H1 (cell line): ENCODE data around the gene APOBEC2. TPM values are rescaled to one million over a fixed set of nuclear protein-coding genes. Genes with fewer than 3 reads are reported as not detected.

Experiments
- CTCF ChIA-PET: fragments of 300-600 bp; sonication (Branson Sonifier 250); formaldehyde crosslinking; loops from one replicate; lab custom pipeline; 2021; ENCODE audit not compliant: partially characterized antibody; lab: Charles Lee
- POLR2A ChIA-PET: fragments of 300-600 bp; sonication (Branson Sonifier 250); formaldehyde crosslinking; loops from one replicate; lab custom pipeline; 2021; ENCODE audit warnings: inconsistent platforms; ENCODE audit not compliant: partially characterized antibody; lab: Charles Lee
- DNase-seq, 2 experiments: peaks; one replicate each; pipeline versions ENCODE4 v3.0.0 to v3.0.0-alpha.2; 2010 to 2022; ENCODE audit warnings: low spot score in 2 of 2, low read depth in 1 of 2, mixed read lengths in 1 of 2
- FAIRE-seq: peaks from 2 replicates; lab custom pipeline; 2011; peaks lifted over from hg19 to GRCh38; lab: Jason Lieb, UNC
- H2AFZ ChIP-seq: 2 replicates; pipeline ENCODE4 v1.8.1; 2012; ENCODE audit warnings: low read length, inconsistent platforms
- H2AK5ac ChIP-seq: 2 replicates; pipeline ENCODE4 v1.6.1; 2013; ENCODE audit warnings: low read depth, low read length
- H2BK120ac ChIP-seq: replicated peaks from 2 replicates; pipeline ENCODE3; 2013; ENCODE audit warnings: low read depth, low read length, inconsistent platforms
- H2BK12ac ChIP-seq: 2 replicates; pipeline ENCODE4 v1.6.1; 2013; ENCODE audit warnings: low read depth, low read length
- H2BK15ac ChIP-seq: 2 replicates; pipeline ENCODE4 v1.6.1; 2013; ENCODE audit warnings: low read length
- H2BK20ac ChIP-seq: 2 replicates; pipeline ENCODE4 v1.6.1; 2013; ENCODE audit warnings: low read length
- H2BK5ac ChIP-seq: 2 replicates; pipeline ENCODE4 v1.6.1; 2013; ENCODE audit warnings: low read depth, low read length
- H3K14ac ChIP-seq: 2 replicates; pipeline ENCODE4 v1.6.1; 2013; ENCODE audit warnings: inconsistent platforms; ENCODE audit not compliant: insufficient read length
- H3K18ac ChIP-seq: 2 replicates; pipeline ENCODE4 v1.6.1; 2013; ENCODE audit warnings: low read length; ENCODE audit errors: extremely low read depth
- H3K23ac ChIP-seq: 2 replicates; pipeline ENCODE4 v1.6.1; 2013; ENCODE audit warnings: inconsistent platforms; ENCODE audit not compliant: insufficient read length
- H3K23me2 ChIP-seq: 2 replicates; pipeline ENCODE4 v1.6.1; 2013; ENCODE audit warnings: low read depth, low read length
- H3K27ac ChIP-seq: 2 replicates; pipeline ENCODE4 v1.6.1; 2011; ENCODE audit warnings: low read depth, low read length, inconsistent platforms
- H3K27me3 ChIP-seq, 4 experiments: replicated peaks in 1 of 4; 1 replicate in 1 of 4; 2 replicates in 3 of 4; pipeline versions ENCODE4 v1.6.1 to v1.8.1; 2011 to 2013; ENCODE audit warnings: low read length in 3 of 4, mild to moderate bottlenecking in 3 of 4, inconsistent platforms in 2 of 4, mixed read lengths in 2 of 4, moderate library complexity in 1 of 4; ENCODE audit not compliant: control insufficient read depth in 3 of 4, insufficient read depth in 3 of 4; ENCODE audit errors: extremely low read depth in 1 of 4
- H3K36me3 ChIP-seq, 4 experiments: 2 replicates each; pipeline versions ENCODE4 v1.6.1 to v1.8.1; 2011 to 2013; ENCODE audit warnings: mild to moderate bottlenecking in 4 of 4, low read length in 3 of 4, moderate library complexity in 2 of 4, control low read depth in 1 of 4, inconsistent platforms in 1 of 4; ENCODE audit not compliant: insufficient read depth in 4 of 4, control insufficient read depth in 2 of 4
- H3K4ac ChIP-seq: replicated peaks from 2 replicates; pipeline ENCODE3; 2013; ENCODE audit warnings: low read length, low read depth, mixed read lengths, inconsistent platforms; ENCODE audit not compliant: insufficient read length
- H3K4me1 ChIP-seq, 4 experiments: replicated peaks in 1 of 4; 1 replicate in 1 of 4; 2 replicates in 3 of 4; pipeline versions ENCODE4 v1.6.1 to v1.8.1; 2011 to 2013; ENCODE audit warnings: low read length in 3 of 4, inconsistent platforms in 2 of 4, mixed read lengths in 1 of 4; ENCODE audit not compliant: insufficient read depth in 4 of 4, control insufficient read depth in 3 of 4
- H3K4me2 ChIP-seq, 2 experiments: 2 replicates each; pipeline versions ENCODE4 v1.6.1 to v1.8.1; 2011 to 2013; ENCODE audit warnings: low read depth in 2 of 2, low read length in 2 of 2, control low read depth in 1 of 2, inconsistent platforms in 1 of 2, mild to moderate bottlenecking in 1 of 2; ENCODE audit not compliant: insufficient read depth in 1 of 2
- H3K4me3 ChIP-seq, 4 experiments: fragments of 200-600, 300-600 bp in 1 of 4; sonication (generic), shearing (Covaris generic), sonication (Bioruptor Twin) in 1 of 4; 2 replicates each; pipeline versions ENCODE4 v1.5.1 to v1.8.1; 2011 to 2016; ENCODE audit warnings: low read length in 4 of 4, low read depth in 3 of 4, control low read depth in 2 of 4, inconsistent platforms in 2 of 4, mild to moderate bottlenecking in 2 of 4, mixed read lengths in 1 of 4, moderate library complexity in 1 of 4; ENCODE audit not compliant: insufficient read depth in 2 of 4; ENCODE audit errors: extremely low read depth in 1 of 4
- H3K56ac ChIP-seq: replicated peaks from 2 replicates; pipeline ENCODE3; 2013; ENCODE audit warnings: low read depth, mild to moderate bottlenecking, mixed read lengths, low read length, inconsistent platforms; ENCODE audit not compliant: insufficient read length
- H3K79me1 ChIP-seq: 2 replicates; pipeline ENCODE4 v1.6.1; 2013; ENCODE audit warnings: low read depth, low read length, control low read depth
- H3K79me2 ChIP-seq, 2 experiments: 2 replicates each; pipeline versions ENCODE4 v1.6.1 to v1.8.1; 2012 to 2013; ENCODE audit warnings: low read length in 2 of 2, mild to moderate bottlenecking in 2 of 2, inconsistent platforms in 1 of 2; ENCODE audit not compliant: insufficient read depth in 2 of 2, control insufficient read depth in 1 of 2
- H3K9ac ChIP-seq, 4 experiments: replicated peaks in 1 of 4; 1 replicate in 1 of 4; 2 replicates in 3 of 4; pipeline versions ENCODE4 v1.6.1 to v1.8.1; 2011 to 2013; ENCODE audit warnings: low read depth in 3 of 4, low read length in 3 of 4, control low read depth in 2 of 4, mild to moderate bottlenecking in 2 of 4, moderate library complexity in 2 of 4, inconsistent platforms in 1 of 4; ENCODE audit errors: extremely low read depth in 1 of 4
- H3K9me3 ChIP-seq, 2 experiments: 2 replicates each; pipeline versions ENCODE4 v1.6.1 to v1.8.1; 2012 to 2013; ENCODE audit warnings: mild to moderate bottlenecking in 2 of 2, moderate library complexity in 2 of 2, control low read depth in 1 of 2, inconsistent platforms in 1 of 2, low read depth in 1 of 2, low read length in 1 of 2, mixed read lengths in 1 of 2; ENCODE audit not compliant: insufficient read depth in 2 of 2
- H4K20me1 ChIP-seq, 2 experiments: replicated peaks in 1 of 2; 2 replicates each; pipeline versions ENCODE3 to v1.8.1; 2011 to 2013; ENCODE audit warnings: inconsistent platforms in 2 of 2, low read length in 2 of 2, mild to moderate bottlenecking in 1 of 2; ENCODE audit not compliant: insufficient read depth in 2 of 2, control insufficient read depth in 1 of 2
- H4K5ac ChIP-seq: 2 replicates; pipeline ENCODE4 v1.6.1; 2013; ENCODE audit warnings: low read length, low read depth, mixed read lengths, inconsistent platforms; ENCODE audit not compliant: insufficient read length
- H4K8ac ChIP-seq: 2 replicates; pipeline ENCODE4 v1.8.0; 2013; ENCODE audit warnings: mild to moderate bottlenecking, moderate library complexity, low read length, inconsistent platforms; ENCODE audit not compliant: insufficient read depth; ENCODE audit errors: extremely low read depth
- H4K91ac ChIP-seq: replicated peaks from 2 replicates; pipeline ENCODE3; 2013; ENCODE audit warnings: low read length, mixed read lengths, inconsistent platforms; ENCODE audit not compliant: insufficient read length
- CBX5 ChIP-seq: fragments of 300-800, 300-1000 bp; sonication (generic); IDR thresholded peaks from 2 replicates; pipeline ENCODE4 v1.7.1; 2016; ENCODE audit warnings: antibody characterized with exemption, low read length, low read depth
- CTCF ChIP-seq, 3 experiments: IDR thresholded peaks; 1 replicate in 2 of 3; 2 replicates in 1 of 3; pipeline versions ENCODE4 v1.5.1 to v1.6.1; 2011; ENCODE audit warnings: low read length in 3 of 3, mild to moderate bottlenecking in 3 of 3, inconsistent platforms in 2 of 3, low read depth in 1 of 3, moderate library complexity in 1 of 3; ENCODE audit not compliant: insufficient read depth in 1 of 3; ENCODE audit errors: control extremely low read depth in 1 of 3
- E2F6 ChIP-seq: IDR thresholded peaks from 2 replicates; pipeline ENCODE4 v1.6.1; 2012; ENCODE audit warnings: inconsistent platforms
- GTF2F1 ChIP-seq: IDR thresholded peaks from 2 replicates; pipeline ENCODE4 v1.6.1; 2012; ENCODE audit warnings: low read depth, low read length, improper control_type of control experiment, borderline replicate concordance
- HDAC2 ChIP-seq, 2 experiments: fragments of 300-600 bp in 1 of 2; sonication (generic) in 1 of 2; IDR thresholded peaks; 2 replicates each; pipeline ENCODE4 v1.6.1; 2011 to 2012; ENCODE audit warnings: low read depth in 2 of 2, low read length in 2 of 2, mild to moderate bottlenecking in 2 of 2, moderate library complexity in 2 of 2, borderline replicate concordance in 1 of 2, inconsistent platforms in 1 of 2
- MAX ChIP-seq: IDR thresholded peaks from 2 replicates; pipeline ENCODE4 v1.6.1; 2012; ENCODE audit warnings: inconsistent platforms
- NRF1 ChIP-seq: IDR thresholded peaks from 2 replicates; pipeline ENCODE4 v1.6.1; 2011; ENCODE audit warnings: mild to moderate bottlenecking, low read depth, low read length, improper control_type of control experiment
- USF2 ChIP-seq: IDR thresholded peaks from 2 replicates; pipeline ENCODE4 v1.6.1; 2011; ENCODE audit warnings: low read length, improper control_type of control experiment
- WGBS, 2 experiments: shearing (Covaris generic) in 1 of 2; methylation state at CpG; one replicate each; pipeline versions ENCODE4 v1.1.6 to v1.1.7; 2013 to 2015; ENCODE audit warnings: low lambda C conversion rate in 2 of 2, mixed read lengths in 2 of 2, inconsistent platforms in 1 of 2, low coverage in 1 of 2, missing lambda C conversion rate in 1 of 2; ENCODE audit not compliant: insufficient replicate concordance in 2 of 2, insufficient coverage in 1 of 2, insufficient read length in 1 of 2; ENCODE audit errors: extremely low coverage in 1 of 2, missing lambda C conversion rate in 1 of 2; 5-methylcytosine and 5-hydroxymethylcytosine counted together
- polyA plus RNA-seq, 7 experiments: library from polyadenylated mRNA; depleted of rRNA in 3 of 7; stranded (reverse) in 5 of 7; unstranded in 2 of 7; fragments of >200 nt in 5 of 7; fragments of 200-250 nt in 2 of 7; gene quantifications; 1 replicate in 5 of 7; 2 replicates in 1 of 7; 4 replicates in 1 of 7; pipeline versions ENCODE4 v1.2.1 to v1.2.3, GENCODE V29; 2011 to 2013; ENCODE audit warnings: missing spikeins in 2 of 7, mixed read lengths in 2 of 7
- total RNA-seq: library from RNA; stranded (reverse); fragmentation: NEBNext Ultra II Directional; extraction: Animal tissue kit (Norgen Biotek cat#: 25700); gene quantifications from 2 replicates; pipeline ENCODE4 v1.2.1, GENCODE V29; 2021

The APOBEC2 gene
- total and polyA plus RNA-seq, 2 of the 8 experiments (the other 6 are each of a cell fraction or from before 2014, with no cell fraction given): not detected

- Histone ChIP-seq H3K36me3 (no peaks in the 10 kb centered on the region), H2BK5ac (no peak overlapping the region), H3K9me3 (no peaks in the 10 kb centered on the region), H4K20me1 (no peaks in the 10 kb centered on the region), H3K23ac (no peak overlapping the region), H4K8ac (no peak overlapping the region), H2BK12ac (no peak overlapping the region), H3K56ac (no peak overlapping the region), H3K27ac (no peak overlapping the region), H3K18ac (no peak overlapping the region), H3K79me2 (no peaks in the 10 kb centered on the region), H4K91ac (no peak overlapping the region), H3K79me1 (no peaks in the 10 kb centered on the region), H2BK120ac (no peak overlapping the region), H3K9ac (no peak overlapping the region), H3K4me1 (no peaks in the 10 kb centered on the region), H2AFZ (no peak overlapping the region), H3K23me2 (no peaks in the 10 kb centered on the region), H2AK5ac (no peak overlapping the region), H3K4me3 (no peak overlapping the region), H3K4me2 (no peak overlapping the region), H2BK15ac (no peak overlapping the region), H4K5ac (no peak overlapping the region), H3K27me3 (no peaks in the 10 kb centered on the region), H3K14ac (no peak overlapping the region), H3K4ac (no peak overlapping the region), H2BK20ac (no peak overlapping the region)
- DNase-seq (no peak), FAIRE-seq (no peak)
- POLR2A ChIA-PET: interaction anchor here (0.5 to 1.1 kb wide), 4 partner anchors 10 to 32 kb away, joined by 3 to 5 read pairs (median 3); no protein-coding TSS in a partner anchor
- CTCF ChIA-PET: interaction anchor here (1.1 to 2.5 kb wide), 9 partner anchors 8 to 157 kb away, joined by 3 to 15 read pairs (median 4); no protein-coding TSS in a partner anchor
- WGBS, 2 experiments: 100% methylated on average over 1 of the region's 1 CpG; no CpG with 5 or more reads in 1 of the 2 experiments
- TF ChIP-seq MAX (no peak), USF2 (no peak), E2F6 (no peak), CTCF (IDR thresholded peaks at IDR 0.05; ENCODE audit: control extremely low read depth in 1 of 3, insufficient read depth in 1 of 3, low read depth in 1 of 3, low read length in 3 of 3) (no peak), NRF1 (no peak), CBX5 (no peak), GTF2F1 (no peak), HDAC2 (IDR thresholded peaks at IDR 0.05; ENCODE audit: borderline replicate concordance in 1 of 2, low read depth in 2 of 2, low read length in 2 of 2) (no peak)
Observed at GRCh38 chr6:41046084-41046483, 6.9 kb upstream of the APOBEC2 start.
